OCI-LY3 (cell line): Measurements from ENCODE around the gene MAP3K15.

Source experiments
- EZH2phosphoT487 ChIP-seq: fragments of 200-600 bp; shearing (Covaris generic); IDR thresholded peaks from 2 replicates; pipeline ENCODE4 v1.6.1; 2018; ENCODE audit warnings: antibody characterized with exemption, mixed run types, low read depth
- TF ChIP-seq, protein P1 (sequence below): fragments of 200-600, 300-600 bp; sonication (generic); IDR thresholded peaks from 2 replicates; pipeline ENCODE4 v1.5.1; 2014; ENCODE audit warnings: antibody characterized with exemption, low read length, low read depth

- TF ChIP-seq EZH2phosphoT487, result no peak
- TF ChIP-seq, protein P1, sequence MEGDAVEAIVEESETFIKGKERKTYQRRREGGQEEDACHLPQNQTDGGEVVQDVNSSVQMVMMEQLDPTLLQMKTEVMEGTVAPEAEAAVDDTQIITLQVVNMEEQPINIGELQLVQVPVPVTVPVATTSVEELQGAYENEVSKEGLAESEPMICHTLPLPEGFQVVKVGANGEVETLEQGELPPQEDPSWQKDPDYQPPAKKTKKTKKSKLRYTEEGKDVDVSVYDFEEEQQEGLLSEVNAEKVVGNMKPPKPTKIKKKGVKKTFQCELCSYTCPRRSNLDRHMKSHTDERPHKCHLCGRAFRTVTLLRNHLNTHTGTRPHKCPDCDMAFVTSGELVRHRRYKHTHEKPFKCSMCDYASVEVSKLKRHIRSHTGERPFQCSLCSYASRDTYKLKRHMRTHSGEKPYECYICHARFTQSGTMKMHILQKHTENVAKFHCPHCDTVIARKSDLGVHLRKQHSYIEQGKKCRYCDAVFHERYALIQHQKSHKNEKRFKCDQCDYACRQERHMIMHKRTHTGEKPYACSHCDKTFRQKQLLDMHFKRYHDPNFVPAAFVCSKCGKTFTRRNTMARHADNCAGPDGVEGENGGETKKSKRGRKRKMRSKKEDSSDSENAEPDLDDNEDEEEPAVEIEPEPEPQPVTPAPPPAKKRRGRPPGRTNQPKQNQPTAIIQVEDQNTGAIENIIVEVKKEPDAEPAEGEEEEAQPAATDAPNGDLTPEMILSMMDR, result no peak
Measured at GRCh38 chrX:19543020-19543715, 27.9 kb upstream of the MAP3K15 start.
